Activated CD4-positive, alpha-beta T cell treated with anti-CD3 and anti-CD28 coated beads, Interleukin-2, amount 50 U/mL, for 1 hour (primary cell): Measurements from ENCODE around the gene LRRC1.
"Not testable (repeated sequence)": the region's sequence is repeated elsewhere in the genome, so short reads cannot be mapped to it uniquely, and the experiment has no call there.

Source experiments
- DNase-seq: peaks from one replicate; pipeline ENCODE4 v3.0.0-alpha.2; 2020

The LRRC1 gene

DNA sequence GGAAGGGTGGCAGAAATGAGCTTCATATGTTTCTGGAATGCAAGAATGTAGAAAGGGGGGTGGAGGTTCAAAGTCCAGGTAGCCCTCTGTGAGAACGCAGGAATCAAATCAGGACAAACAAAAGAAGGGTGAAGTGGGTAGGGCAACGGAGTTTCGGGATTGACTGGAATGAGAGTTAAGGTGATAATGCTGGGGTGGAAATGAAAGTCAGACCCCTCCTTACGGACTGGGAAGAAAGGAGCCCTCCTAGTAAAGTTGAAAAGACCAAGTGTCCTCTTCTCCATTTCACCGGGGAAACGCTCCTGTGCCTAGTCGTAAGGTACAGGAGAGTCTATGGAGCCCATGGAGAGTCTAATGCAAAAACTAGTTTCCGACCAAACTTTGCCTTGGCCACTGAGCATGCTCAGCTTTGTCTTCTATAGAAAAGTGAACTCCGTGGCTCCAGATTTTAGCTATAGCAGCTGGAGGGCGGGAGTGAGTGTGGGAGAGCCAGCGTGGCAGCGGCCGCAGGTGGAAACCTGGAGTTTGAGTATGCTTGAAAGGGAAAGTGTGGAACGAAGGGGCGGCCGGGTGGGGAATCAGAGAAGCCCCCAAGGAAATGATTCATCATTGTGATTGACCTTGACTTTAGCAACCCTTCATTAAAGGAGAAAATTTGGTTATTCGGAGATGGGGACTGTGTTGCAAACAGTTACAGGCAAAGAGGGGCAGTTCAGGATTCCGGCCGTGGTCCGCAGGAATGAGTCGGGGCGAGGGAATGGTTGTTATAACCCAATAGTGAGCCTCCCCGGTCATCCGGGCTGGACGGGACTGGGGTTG, 1.3 kb upstream of the LRRC1 start:
- peak; percentile 12 for DNase-seq

GRCh38 chr6:53794137-53794719, 577 bp upstream of the LRRC1 start:
- peak; percentile 64 for DNase-seq

DNA sequence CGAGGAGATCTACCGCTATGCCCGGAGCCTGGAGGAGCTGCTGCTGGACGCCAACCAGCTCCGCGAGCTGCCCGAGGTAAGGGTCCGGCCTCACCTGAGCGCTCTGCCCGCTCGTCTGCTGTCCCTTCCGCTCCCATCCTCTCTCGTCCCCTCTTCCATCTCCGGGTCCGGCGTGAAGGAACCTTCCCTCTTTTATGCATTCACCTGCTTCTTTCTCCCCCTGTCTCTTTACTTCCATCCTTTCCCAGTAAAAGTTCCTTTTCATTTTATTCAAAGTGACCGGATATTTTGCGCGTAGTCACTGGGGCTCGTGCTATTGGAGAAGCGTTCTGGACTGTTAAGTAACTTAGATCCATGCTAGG, 516 bp downstream of the LRRC1 start:
- DNase-seq, result no peak

DNA sequence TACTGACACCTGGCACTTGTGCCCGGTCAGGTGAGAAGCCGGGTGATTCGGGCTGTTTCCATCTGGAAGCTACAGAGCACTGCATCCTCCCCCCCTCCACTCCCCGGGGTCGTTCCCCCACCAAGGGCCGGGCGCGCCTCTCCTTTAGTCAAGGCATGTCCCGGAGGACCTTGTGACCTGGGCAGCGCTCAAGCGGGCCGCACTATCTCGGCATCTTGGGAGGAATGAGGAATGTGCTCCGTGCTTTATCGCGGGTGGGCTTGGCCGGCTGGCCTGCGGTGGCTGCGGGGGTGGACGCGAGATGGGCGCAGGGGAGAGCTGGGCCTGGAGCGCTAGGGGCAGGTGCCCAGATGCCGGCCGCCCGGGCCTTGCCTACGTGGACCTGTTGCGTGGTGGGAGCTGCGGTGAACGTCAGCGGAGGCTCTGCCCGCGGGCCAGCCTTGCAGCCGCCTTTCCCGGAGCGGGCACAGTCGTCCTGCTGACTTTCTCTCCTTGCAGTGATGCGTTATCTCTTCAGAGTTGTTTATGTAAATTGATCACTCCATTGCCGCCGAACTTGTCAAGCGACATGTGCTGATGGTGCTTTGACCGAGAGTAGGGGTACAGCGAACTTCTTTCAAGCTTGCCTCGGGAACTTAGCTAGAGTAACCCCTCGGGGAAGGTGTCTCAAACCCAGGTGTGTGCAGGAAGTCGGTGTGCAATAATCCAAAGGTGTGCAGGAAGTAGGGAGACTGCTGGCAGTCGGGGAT, 1.1 kb downstream of the LRRC1 start:
- DNase-seq, result no peak

DNA sequence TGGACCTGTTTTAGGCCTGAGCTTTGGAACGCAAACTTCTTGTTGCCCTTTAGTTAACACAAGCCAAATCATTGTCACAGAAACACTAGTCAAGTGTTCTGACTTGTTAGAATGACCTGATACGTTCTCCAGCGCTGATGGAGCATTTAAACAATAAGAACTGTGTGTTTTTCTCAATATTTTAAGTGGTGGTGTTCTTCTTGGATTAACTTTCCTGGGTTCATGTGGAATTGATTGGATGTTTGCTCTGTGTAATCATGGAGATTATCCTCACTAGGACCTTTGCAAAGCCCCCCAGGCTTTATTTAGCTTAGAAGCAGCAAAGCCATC, 1.6 kb downstream of the LRRC1 start:
- no peak for DNase-seq

GRCh38 chr6:53796791-53797190, 2.0 kb downstream of the LRRC1 start:
- DNase-seq, result no peak

DNA sequence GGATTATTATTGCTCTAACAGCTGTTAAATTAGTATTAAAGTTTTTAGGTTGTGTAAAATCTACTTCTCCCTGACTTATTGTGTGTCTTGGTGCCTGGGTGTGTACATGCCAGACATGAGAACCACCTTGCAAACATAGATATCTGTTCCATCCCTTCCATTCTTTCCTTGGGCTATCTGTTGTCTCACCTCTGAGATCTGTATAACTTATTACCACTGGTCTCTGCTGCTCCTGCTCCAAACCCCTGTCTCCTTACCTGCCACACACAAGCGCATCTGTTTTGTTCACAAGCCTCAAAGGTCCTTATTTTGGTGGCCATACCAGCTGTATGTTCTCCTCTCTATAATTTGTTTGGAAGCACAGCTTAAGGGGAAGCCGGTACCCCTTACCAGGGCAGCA, 2.5 kb downstream of the LRRC1 start:
- DNase-seq, result no peak

DNA sequence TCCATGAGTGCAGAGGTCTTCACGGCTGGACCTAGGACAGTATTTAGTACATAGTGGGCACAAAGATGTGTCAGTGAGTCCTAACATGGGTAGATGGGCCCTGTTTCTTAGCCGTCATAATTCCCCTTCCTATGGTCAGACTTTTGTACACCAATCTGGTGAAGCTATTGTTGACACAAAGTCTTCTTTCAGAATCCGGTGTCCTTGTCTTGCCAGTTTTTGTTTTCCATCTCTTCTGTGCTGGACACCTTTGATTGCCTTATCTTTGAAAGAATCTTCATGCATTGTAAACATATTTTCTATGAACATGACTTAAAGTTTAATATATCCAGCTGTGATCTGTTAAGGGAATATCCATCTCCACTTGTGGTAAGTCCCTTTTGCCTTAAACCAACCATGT, 4.5 kb downstream of the LRRC1 start:
- no peak for DNase-seq

DNA sequence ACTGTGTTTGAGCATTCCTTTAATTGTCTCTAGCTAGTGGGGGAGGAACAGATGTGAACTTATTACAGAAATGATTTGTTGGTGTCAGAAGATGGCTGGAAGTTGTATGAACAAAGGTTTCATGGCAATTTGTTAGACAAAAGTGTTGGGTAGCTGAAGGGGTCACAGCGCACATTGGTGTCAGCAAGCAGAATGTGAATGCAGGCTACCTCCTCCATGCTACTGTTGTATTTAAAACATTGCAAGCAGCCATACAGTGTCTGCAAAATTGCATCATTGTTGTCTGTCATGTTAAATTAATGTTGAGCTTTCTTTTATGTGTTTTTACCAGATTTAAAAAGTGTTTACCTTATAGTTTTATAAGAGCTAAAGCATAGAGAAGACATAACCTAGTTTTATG, 6.2 kb downstream of the LRRC1 start:
- no peak for DNase-seq

GRCh38 chr6:53802582-53802981, 7.8 kb downstream of the LRRC1 start:
- DNase-seq, result no peak

DNA sequence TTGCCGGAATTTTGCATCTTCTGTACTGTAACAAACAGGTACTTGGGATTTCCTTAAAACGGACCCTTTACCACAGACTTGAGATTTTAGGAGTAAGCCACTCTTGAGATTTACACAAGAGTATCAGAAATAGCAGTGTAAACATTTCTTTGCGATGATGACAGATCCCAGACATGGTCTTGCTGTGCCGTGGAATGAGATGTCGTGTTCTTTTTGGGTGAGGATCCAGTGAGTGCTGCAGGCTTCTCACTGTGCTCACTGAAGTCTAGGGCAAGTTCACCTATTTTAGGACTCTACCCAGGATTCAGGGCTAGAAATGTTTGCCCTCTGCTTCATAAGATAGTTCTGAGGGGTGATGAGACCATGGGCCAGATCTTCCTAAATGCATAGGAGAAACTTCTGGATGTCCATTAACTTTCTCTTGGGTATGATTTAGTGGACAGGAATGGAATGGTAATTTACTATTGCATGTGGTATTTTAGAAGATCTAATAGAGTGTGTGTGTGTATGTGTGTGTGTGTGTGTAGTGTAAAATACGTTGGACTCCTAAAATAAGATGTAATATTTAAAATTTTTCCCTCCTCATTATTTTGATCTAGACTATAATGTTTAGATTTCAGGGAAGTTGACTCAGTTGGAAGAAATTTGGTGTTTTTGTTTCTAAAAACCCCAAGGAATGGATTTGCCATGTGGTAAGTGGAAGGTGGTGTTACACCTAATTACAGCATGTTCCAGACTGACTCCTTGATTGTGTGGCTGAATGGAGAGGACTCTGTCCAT, 8.5 kb downstream of the LRRC1 start:
- DNase-seq, result no peak

GRCh38 chr6:53805016-53805415, 10.2 kb downstream of the LRRC1 start:
- DNase-seq, result no peak

DNA sequence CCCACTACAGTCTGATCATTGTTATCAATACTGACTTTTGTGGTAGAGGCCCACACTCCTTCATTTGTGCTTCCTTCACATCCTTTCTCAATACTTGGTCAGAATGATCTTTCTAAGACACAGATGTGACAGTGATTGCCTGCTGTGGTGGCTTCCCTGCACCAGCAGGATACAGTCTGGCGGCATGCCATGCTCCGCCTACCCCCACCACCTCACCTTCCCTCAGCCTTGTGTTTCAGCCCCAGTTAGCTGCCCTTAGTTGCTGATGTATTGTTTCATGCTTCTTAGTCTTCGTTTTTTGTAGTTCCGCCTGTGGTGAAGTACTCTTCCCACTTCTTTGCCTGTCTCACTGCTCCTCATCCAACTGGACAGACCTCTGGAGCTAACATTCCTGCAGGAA, 10.9 kb downstream of the LRRC1 start:
- no peak for DNase-seq

DNA sequence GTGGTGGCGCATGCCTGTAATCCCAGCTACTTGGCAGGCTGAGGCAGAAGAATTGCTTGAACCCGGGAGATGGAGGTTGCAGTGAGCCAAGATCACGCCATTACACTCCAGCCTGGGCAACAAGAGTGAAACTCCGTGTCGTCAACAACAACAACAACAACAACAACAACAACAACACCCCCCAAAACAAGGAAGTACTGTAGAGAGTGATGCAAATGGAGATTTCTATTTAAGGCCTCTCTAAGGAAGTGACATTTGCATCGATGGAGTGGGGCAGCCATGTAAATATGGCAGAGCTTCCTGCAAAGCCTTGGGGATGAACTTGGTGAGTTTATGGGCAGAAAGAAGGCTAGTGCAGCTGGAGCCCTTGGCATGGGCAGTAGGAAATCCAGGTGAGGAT, 12.8 kb downstream of the LRRC1 start:
- not testable (repeated sequence) for DNase-seq

- DNase-seq, result no peak
Measured at GRCh38 chr6:53808302-53808881, 13.6 kb downstream of the LRRC1 start.

GRCh38 chr6:53809691-53810090, 14.9 kb downstream of the LRRC1 start:
- no peak for DNase-seq

GRCh38 chr6:53811082-53811481, 16.3 kb downstream of the LRRC1 start:
- DNase-seq, result no peak

- DNase-seq, result no peak
Measured at GRCh38 chr6:53811746-53812145, 16.9 kb downstream of the LRRC1 start.

DNA sequence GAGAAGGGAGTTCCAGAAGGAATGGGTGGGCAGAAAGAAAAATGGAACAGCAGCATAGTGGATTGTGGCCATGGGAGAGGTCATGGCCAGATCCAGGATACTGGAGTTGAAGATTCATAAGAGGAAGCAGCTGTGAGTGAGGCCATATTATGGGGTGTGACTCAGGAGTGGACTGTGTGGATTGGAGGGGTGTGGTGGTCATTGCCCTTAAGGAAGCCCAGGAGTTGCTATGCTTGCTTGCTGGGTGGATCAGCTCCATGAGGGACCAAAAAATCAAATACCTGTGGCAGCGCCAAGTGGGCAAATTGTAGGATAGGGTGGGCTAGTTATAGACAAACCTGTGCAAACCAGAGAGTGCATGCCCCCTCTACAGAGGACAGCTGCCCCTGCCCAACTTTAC, 18.3 kb downstream of the LRRC1 start:
- no peak for DNase-seq

- no peak for DNase-seq
Measured at GRCh38 chr6:53813801-53814200, 19.0 kb downstream of the LRRC1 start.

GRCh38 chr6:53814353-53814752, 19.5 kb downstream of the LRRC1 start:
- no peak for DNase-seq

- DNase-seq, result no peak
Measured at GRCh38 chr6:53815381-53816119, 20.7 kb downstream of the LRRC1 start.
